Right atrium auricular region (tissue), 2 donors: Measurements from ENCODE around the gene NSMCE3. TPM values are rescaled to one million over a fixed set of nuclear protein-coding genes. Genes with fewer than 3 reads are reported as not detected.

Experiments used
- DNase-seq: peaks from one replicate; pipeline ENCODE4 v3.0.0-alpha.2; 2019; ENCODE audit warnings: low spot score
- H3K27ac ChIP-seq, 2 donors: fragments of 200-600 bp; sonication (generic); 1 replicate in 1 of 2; 2 replicates in 1 of 2; pipeline ENCODE4 v1.5.1; 2016 to 2019
- H3K27me3 ChIP-seq, 2 donors: fragments of 200-600 bp; sonication (generic); one replicate each; pipeline versions ENCODE4 v1.5.1 to v1.6.0; 2017 to 2019
- H3K36me3 ChIP-seq: fragments of 200-600 bp; sonication (generic); one replicate; pipeline ENCODE4 v1.5.1; 2016
- H3K4me1 ChIP-seq, 2 donors: fragments of 200-600 bp; sonication (generic); one replicate each; pipeline versions ENCODE4 v1.5.1 to v1.6.0; 2017 to 2019
- H3K4me3 ChIP-seq, 2 donors: fragments of 200-600 bp; sonication (generic); 1 replicate in 1 of 2; 2 replicates in 1 of 2; pipeline ENCODE4 v1.5.1; 2017 to 2019; ENCODE audit warnings: mild to moderate bottlenecking in 1 of 2, moderate library complexity in 1 of 2
- H3K9me3 ChIP-seq, 2 donors: fragments of 200-600 bp; sonication (generic); one replicate each; pipeline ENCODE4 v1.5.1; 2019
- CTCF ChIP-seq, 2 donors: fragments of 200-600 bp; sonication (generic); IDR thresholded peaks; one replicate each; pipeline ENCODE4 v1.5.1; 2019; ENCODE audit warnings: antibody characterized with exemption in 2 of 2
- total RNA-seq, 2 donors: library from RNA; depleted of rRNA; stranded (reverse); fragments of >200 nt; gene quantifications; one replicate each; pipeline ENCODE4 v1.1.0, GENCODE V29; 2016

NSMCE3 gene
- total RNA-seq: 10 to 100 TPM in 1 of 2 donors, 1 to 10 TPM in 1; 8.8 to 11.5 TPM

GRCh38 chr15:29269485-29270168 is at the start of gene NSMCE3:
Gene NSMCE3, minus strand, starts transcription at chr15:29269822. Its CDS starts 117 bp downstream, at chr15:29269705.
- Histone ChIP-seq H3K27ac (peak within 1 kb of the TSS; percentile 95 to 97), H3K36me3 (no peaks in the 10 kb centered on the region), H3K27me3 (no peaks in the 10 kb centered on the region), H3K9me3 (no peaks in the 10 kb centered on the region), H3K4me1 (peaks cover 0 to 28% of the 10 kb centered on the region in 2 donors), H3K4me3 (peak within 1 kb of the TSS; percentile 87 to 94)
- DNase-seq: peak; percentile 91
- TF ChIP-seq CTCF (IDR thresholded peaks at IDR 0.05): no peak

- H3K9me3 ChIP-seq: no peaks in the 10 kb centered on the region
- no peak for TF ChIP-seq CTCF (IDR thresholded peaks at IDR 0.05)
Measured at GRCh38 chr15:29316422-29316821, 46.8 kb upstream of the NSMCE3 start.

GRCh38 chr15:29312387-29312786 is 42.8 kb upstream of the NSMCE3 start:
- no peak for TF ChIP-seq CTCF (IDR thresholded peaks at IDR 0.05)
- Histone ChIP-seq H3K27me3 (no peaks in the 10 kb centered on the region), H3K27ac (no peak overlapping the region), H3K9me3 (no peaks in the 10 kb centered on the region), H3K4me3 (no peak overlapping the region), H3K36me3 (no peaks in the 10 kb centered on the region), H3K4me1 (no peaks in the 10 kb centered on the region)
- DNase-seq: no peak

More at GRCh38 chr15:29316422-29316821, 46.8 kb upstream of the NSMCE3 start:
- Histone ChIP-seq H3K4me1 (no peaks in the 10 kb centered on the region), H3K4me3 (no peak overlapping the region), H3K27me3 (no peaks in the 10 kb centered on the region), H3K27ac (no peak overlapping the region), H3K36me3 (no peaks in the 10 kb centered on the region)
- no peak for DNase-seq

- H3K4me1 ChIP-seq: no peaks in the 10 kb centered on the region
- no peaks in the 10 kb centered on the region for H3K9me3 ChIP-seq
- H3K27me3 ChIP-seq: no peaks in the 10 kb centered on the region
- TF ChIP-seq CTCF (IDR thresholded peaks at IDR 0.05): no peak
- no peak overlapping the region for H3K4me3 ChIP-seq
- H3K36me3 ChIP-seq: no peaks in the 10 kb centered on the region
- no peak for DNase-seq
- no peak overlapping the region for H3K27ac ChIP-seq
Measured at GRCh38 chr15:29311696-29312095, 42.1 kb upstream of the NSMCE3 start.

- Histone ChIP-seq H3K27me3 (no peaks in the 10 kb centered on the region), H3K4me3 (no peak overlapping the region), H3K9me3 (no peaks in the 10 kb centered on the region), H3K4me1 (no peaks in the 10 kb centered on the region), H3K27ac (no peak overlapping the region), H3K36me3 (no peaks in the 10 kb centered on the region)
- no peak for DNase-seq
- no peak for TF ChIP-seq CTCF (IDR thresholded peaks at IDR 0.05)
Measured at GRCh38 chr15:29309139-29309538, 39.5 kb upstream of the NSMCE3 start.

- Histone ChIP-seq H3K27ac (no peak overlapping the region), H3K4me3 (no peak overlapping the region), H3K4me1 (no peaks in the 10 kb centered on the region), H3K27me3 (no peaks in the 10 kb centered on the region), H3K36me3 (no peaks in the 10 kb centered on the region), H3K9me3 (no peaks in the 10 kb centered on the region)
- TF ChIP-seq CTCF (IDR thresholded peaks at IDR 0.05): no peak
- no peak for DNase-seq
Measured at GRCh38 chr15:29308299-29308698, 38.7 kb upstream of the NSMCE3 start.
